HL-60/S4 treated with phorbol 12-myristate 13-acetate at 8.2 ng/mL for 4 days and 3 days (cell line): ENCODE results near the gene ANAPC13.

Source experiments
- in situ Hi-C: fragments of 300-500 bp; cut with MboI; formaldehyde crosslinking; loops from 2 replicates; pipeline ENCODE4 v1.15.0; 2022; ENCODE audit warnings: low sequenced_read_pairs

The ANAPC13 gene, protein sequence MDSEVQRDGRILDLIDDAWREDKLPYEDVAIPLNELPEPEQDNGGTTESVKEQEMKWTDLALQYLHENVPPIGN

DNA sequence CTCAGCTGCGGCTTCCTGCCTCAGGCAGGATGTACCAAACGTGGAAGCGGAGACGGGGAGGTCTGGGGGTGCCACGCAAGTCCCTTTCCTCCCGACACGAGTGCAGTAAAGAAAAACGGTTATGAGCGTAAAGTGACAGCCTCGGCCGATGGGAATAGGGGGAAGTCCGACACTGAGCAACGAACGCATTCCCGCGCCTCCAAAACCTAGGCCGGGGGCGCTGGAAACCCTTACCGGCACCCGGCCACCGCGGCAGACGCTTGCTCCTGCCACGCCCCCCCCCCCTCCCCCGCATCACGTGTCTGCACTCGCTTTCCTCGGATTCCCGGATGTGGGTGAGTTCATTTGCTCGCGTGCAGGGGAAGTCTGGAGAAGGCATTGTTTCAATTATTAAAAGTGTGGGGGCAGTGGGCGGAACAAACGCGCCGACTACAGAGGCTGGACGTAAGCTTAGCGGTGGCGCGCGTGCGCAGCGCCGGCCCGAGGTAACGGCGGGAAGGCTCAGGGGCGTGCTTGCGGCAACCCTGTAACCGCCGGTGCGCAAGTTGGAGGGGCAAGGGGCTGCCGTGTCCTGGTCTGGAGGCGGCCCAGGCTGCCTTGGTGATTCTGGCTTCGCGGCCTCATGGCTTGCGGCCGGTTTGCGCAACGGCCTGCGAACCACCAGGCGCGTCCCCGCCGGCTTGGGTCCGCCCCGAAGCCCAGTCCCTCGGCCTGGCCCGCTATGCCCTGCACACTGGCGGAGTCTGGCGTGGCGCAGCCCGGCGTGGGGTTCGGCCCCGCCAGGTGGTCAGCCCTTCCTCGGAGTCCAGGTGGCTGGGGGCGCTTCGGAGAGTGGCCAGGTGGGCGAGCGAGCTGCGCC is at the start of gene ANAPC13, which contains the start of gene CEP63:
Gene ANAPC13, minus strand, starts transcription at position 268 of the 859 bp plus-strand sequence. CDS start 3,081 bp downstream, outside the sequence.
Gene CEP63, plus strand, starts transcription at position 340 of the 859 bp plus-strand sequence. CDS start 9,264 bp downstream, outside the sequence.
- in situ Hi-C loops = loop anchor here (25.0 kb wide), 1 partner anchor 549 kb away; no protein-coding TSS in a partner anchor

GRCh38 chr3:134535186-134535970 is 49.6 kb upstream of the ANAPC13 start:
- in situ Hi-C loops = no loop called here

DNA sequence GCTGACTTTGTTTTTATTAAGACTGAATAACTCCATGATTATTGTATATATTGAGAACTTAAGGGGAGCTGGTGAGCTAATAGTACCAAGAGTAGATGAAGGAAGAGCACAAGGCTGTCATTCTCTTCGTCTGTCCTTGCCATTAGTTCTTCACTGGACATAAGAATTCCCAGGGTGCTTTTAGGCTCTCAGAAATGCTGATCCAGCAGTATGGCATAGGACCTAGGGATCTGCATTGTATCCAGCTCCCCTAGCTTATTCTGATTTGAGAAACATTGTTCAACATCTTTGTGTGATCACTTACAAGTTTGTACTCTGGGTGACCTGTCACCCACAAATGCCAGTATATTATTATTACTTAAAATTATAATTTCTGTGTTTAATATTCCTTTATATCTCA is 47.7 kb upstream of the ANAPC13 start:
- in situ Hi-C loops = no loop called here

DNA sequence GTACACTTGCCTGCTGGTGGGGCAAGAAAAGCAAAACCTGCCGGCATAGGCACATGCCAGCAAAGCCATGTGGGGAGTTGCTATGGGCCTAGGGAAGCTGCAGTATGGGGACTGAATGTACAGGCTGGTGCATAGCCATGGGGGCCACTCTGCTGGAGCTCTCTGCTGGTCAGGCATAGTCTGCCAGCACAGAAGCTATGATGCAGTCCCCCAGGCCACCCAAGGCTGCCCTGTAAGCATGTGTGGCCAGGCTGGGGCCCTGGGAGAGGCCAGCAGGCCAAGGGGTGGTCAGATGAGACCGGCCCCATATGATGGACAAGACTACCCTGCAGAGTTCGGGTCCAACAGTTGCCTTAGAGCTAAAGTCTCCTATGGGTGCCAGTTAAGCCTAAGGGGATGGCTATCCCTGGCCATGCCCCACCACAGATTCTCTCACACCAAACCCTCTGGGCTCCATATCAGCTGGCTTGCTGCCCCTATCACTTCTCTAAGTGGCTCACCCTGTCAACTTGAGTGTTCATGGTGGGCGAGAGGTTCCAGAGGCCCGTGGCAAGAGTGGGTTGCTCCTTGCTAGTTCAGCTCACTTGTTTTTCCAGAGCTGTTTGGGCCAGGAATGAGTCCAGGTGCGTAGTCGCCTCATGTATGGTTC is 41.9 kb upstream of the ANAPC13 start:
- in situ Hi-C loops = no loop called here

- in situ Hi-C loops = no loop called here
These were observed 41.3 kb upstream of the ANAPC13 start for GRCh38 chr3:134527037-134527436.

- in situ Hi-C loops = no loop called here
These were observed 40.5 kb upstream of the ANAPC13 start for GRCh38 chr3:134526319-134526718.

GRCh38 chr3:134525293-134525692 is 39.5 kb upstream of the ANAPC13 start:
- in situ Hi-C loops = no loop called here

DNA sequence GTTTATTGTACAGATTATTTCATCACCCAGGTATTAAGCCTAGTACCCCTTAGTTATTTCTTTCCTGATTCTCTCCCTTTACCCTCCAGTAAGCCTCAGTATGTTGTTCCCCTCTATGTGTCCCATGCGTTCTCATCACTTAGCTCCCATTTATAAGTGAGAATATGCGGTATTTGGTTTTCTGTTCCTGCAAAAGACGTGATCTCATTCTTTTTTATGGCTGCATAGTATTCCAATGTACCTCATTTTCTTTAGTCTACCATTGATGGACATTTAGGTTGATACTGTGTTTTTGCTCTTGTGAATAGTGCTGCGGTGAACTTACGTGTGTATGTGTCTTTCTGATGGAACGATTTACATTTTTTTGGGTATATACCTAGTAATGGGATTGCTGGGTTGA is 36.8 kb upstream of the ANAPC13 start:
- in situ Hi-C loops = no loop called here

GRCh38 chr3:134517791-134518190 is 32.0 kb upstream of the ANAPC13 start:
- in situ Hi-C loops = no loop called here

DNA sequence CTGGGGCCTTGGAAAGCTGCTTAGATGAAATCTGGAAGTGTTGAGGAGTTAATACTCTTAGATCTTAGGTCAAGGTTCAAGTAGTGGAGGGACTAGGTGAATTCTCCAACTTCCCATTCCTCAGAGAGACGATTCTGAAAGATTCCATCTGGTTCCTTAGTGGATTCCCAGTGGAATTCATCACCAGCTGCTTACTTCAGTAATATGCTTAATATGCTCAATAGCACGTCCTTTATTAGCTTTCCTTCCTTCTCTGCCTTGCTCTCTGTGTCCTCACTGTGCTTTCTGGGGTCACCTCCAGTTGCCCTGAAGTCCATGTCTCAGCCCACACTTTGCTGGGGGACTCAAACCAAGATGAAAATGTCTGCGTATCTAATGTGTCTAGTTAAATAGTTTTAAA is 31.1 kb upstream of the ANAPC13 start:
- in situ Hi-C loops = no loop called here

- in situ Hi-C loops = no loop called here
These were observed 25.7 kb upstream of the ANAPC13 start for GRCh38 chr3:134511500-134511899.

DNA sequence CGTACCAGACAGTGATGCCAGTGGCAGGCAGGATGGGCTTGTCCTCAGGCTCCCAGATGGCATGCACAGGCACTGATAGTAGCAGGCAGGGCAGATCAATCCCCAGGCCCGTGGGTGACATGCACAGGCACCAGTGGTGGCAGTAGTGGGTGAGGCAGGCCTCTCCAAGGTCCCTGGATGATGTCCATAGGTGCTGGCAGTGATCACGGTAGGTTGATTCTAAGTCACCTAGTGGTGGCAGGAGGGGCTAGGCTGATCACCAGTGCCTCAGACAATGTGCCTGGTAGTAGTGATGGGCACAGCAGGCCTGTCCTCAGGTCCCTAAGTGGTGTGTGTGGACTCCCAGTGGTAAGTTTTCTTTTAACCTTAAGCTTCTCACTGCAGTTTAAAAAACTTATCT is 19.7 kb upstream of the ANAPC13 start:
- in situ Hi-C loops = no loop called here

GRCh38 chr3:134504132-134504531 is 18.3 kb upstream of the ANAPC13 start:
- in situ Hi-C loops = no loop called here

GRCh38 chr3:134503266-134503665 is 17.5 kb upstream of the ANAPC13 start:
- in situ Hi-C loops = no loop called here

GRCh38 chr3:134496471-134497071 is 10.8 kb upstream of the ANAPC13 start:
- in situ Hi-C loops = loop anchor here (25.0 kb wide), 1 partner anchor 559 kb away; no protein-coding TSS in a partner anchor

GRCh38 chr3:134495980-134496379 is 10.2 kb upstream of the ANAPC13 start:
- in situ Hi-C loops = loop anchor here (25.0 kb wide), 1 partner anchor 559 kb away; no protein-coding TSS in a partner anchor

GRCh38 chr3:134494495-134494894 is 8.7 kb upstream of the ANAPC13 start:
- in situ Hi-C loops = loop anchor here (25.0 kb wide), 1 partner anchor 557 kb away; no protein-coding TSS in a partner anchor

GRCh38 chr3:134487406-134487805 is 1.6 kb upstream of the ANAPC13 start:
- in situ Hi-C loops = loop anchor here (25.0 kb wide), 1 partner anchor 550 kb away; no protein-coding TSS in a partner anchor

DNA sequence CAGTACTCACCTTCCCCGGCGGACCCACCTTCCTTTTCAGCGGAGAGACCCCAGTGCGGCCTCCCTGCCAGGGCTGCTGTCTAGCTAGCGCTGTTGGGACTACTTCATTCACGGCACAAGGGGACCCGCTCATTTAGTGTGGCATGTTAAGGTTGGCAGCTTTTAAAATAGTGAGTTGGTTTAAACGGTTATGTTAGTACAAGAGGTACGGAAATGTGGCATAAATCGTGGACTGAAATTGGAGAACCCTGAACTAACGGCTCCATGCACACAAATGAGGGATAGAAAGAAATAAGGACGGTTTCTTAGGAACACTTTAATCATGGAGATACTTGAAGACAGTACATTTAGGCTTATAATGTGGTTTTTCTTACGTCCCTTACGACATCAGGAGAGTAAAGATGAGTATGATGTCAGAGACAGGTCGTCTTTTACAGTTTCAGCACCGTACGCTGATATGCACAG is 824 bp upstream of the ANAPC13 start:
- in situ Hi-C loops = loop anchor here (25.0 kb wide), 1 partner anchor 549 kb away; no protein-coding TSS in a partner anchor
